Thyroid gland (tissue), 4 donors: Measurements from ENCODE around the gene RAB40C.

Experiments
- CTCF ChIP-seq, 6 experiments: fragments of 200-600 bp in 3 of 6; fragments of 450-650 bp in 3 of 6; sonication (generic) in 3 of 6; IDR thresholded peaks; one replicate each; pipeline ENCODE4 v1.5.1; 2016 to 2019; ENCODE audit warnings: antibody characterized with exemption in 6 of 6, mild to moderate bottlenecking in 2 of 6, inconsistent platforms in 1 of 6, moderate library complexity in 1 of 6
- POLR2A ChIP-seq, 2 donors: fragments of 450-650 bp; IDR thresholded peaks; one replicate each; pipeline ENCODE4 v1.6.1; 2017; ENCODE audit warnings: antibody characterized with exemption in 2 of 2, mild to moderate bottlenecking in 2 of 2, moderate library complexity in 1 of 2

DNA sequence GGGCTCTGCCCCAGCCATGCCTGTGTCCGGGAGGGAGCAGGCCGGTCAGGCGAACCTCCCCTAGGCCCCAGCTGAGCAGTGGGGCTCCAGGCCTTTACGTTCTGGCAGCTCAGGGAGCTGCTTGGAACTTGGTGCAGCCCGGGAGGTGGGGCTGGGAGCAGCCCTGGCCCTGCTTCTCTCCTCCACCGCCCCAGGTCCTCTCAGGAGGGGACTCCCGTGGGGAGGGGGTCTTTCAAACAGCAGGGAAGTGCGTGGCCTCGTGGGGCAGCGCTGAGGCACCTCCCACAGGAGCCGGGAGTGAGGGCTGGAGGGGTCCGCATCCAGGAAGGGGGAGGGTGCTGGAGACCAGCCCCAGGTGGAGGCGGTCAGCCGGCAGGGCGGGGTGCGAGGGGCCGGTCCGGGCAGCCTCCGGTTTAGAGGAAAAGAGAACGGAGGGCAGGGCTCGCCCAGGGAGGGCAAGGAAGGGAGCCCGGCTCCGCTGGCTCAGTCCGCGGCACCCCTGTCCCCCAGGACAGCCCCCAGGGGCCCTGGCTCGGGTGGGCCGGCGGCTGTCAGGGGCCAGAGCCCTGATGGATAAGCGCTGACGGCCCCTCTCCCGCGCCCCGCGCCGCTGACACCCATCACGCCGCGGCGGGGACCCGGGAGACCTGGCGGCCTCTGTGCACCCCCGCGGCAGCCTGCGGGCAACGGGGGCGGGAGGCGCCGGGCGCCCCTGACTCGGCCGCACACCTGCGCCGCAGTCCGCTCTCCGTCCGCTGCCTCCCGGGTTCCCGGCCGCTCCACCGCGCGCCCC lies 30.3 kb upstream of the RAB40C start:
- TF ChIP-seq POLR2A (IDR thresholded peaks at IDR 0.05) (no peak), CTCF (IDR thresholded peaks at IDR 0.05) (no peak)
